Vagina (tissue), 2 donors: Measurements from ENCODE around the gene RIPK3.

ENCODE experiments used
- POLR2A ChIP-seq, 2 donors: fragments of 450-650 bp; IDR thresholded peaks; one replicate each; pipeline ENCODE4 v1.6.1; 2017; ENCODE audit warnings: antibody characterized with exemption in 2 of 2, mild to moderate bottlenecking in 2 of 2, moderate library complexity in 2 of 2
- POLR2AphosphoS5 ChIP-seq, 2 donors: sonication (generic); formaldehyde crosslinking; IDR thresholded peaks; one replicate each; pipeline ENCODE4 v1.9.0; 2017; ENCODE audit warnings: antibody characterized with exemption in 2 of 2, mild to moderate bottlenecking in 2 of 2, low read depth in 1 of 2; ENCODE audit not compliant: insufficient read depth in 1 of 2
- TF ChIP-seq, protein P1 (sequence below), 3 experiments: fragments of 450-650 bp in 2 of 3; fragments of 200-600 bp in 1 of 3; sonication (generic) in 1 of 3; IDR thresholded peaks; one replicate each; pipeline ENCODE4 v1.5.1; 2017 to 2019; ENCODE audit warnings: antibody characterized with exemption in 3 of 3, mild to moderate bottlenecking in 2 of 3, moderate library complexity in 2 of 3

DNA sequence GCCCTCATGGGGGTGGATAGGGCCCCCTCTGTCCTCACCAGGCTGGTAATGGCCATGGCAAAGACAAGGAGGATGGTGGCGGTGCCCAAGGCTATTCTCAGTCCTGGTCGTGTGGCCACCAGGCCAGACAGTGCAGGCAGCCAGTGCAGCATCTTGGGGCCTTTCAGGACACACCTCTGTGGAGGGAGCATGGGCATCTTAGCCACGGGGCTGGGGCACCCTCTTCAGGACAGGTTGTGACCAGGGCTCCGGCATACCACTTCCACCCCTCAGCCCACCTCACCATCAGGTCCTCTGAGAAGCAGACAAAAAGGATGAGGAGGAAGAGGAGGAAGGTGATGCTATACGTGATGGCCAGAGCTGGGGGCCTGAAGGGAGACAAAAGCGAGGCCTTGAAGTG, 15.8 kb downstream of the RIPK3 start:
- TF ChIP-seq, protein P1, sequence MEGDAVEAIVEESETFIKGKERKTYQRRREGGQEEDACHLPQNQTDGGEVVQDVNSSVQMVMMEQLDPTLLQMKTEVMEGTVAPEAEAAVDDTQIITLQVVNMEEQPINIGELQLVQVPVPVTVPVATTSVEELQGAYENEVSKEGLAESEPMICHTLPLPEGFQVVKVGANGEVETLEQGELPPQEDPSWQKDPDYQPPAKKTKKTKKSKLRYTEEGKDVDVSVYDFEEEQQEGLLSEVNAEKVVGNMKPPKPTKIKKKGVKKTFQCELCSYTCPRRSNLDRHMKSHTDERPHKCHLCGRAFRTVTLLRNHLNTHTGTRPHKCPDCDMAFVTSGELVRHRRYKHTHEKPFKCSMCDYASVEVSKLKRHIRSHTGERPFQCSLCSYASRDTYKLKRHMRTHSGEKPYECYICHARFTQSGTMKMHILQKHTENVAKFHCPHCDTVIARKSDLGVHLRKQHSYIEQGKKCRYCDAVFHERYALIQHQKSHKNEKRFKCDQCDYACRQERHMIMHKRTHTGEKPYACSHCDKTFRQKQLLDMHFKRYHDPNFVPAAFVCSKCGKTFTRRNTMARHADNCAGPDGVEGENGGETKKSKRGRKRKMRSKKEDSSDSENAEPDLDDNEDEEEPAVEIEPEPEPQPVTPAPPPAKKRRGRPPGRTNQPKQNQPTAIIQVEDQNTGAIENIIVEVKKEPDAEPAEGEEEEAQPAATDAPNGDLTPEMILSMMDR (IDR thresholded peaks at IDR 0.05): no peak
- TF ChIP-seq POLR2AphosphoS5 (IDR thresholded peaks at IDR 0.05; ENCODE audit: insufficient read depth in 1 of 2, low read depth in 1 of 2) (no peak), POLR2A (IDR thresholded peaks at IDR 0.05) (no peak)
